CD1c-positive myeloid dendritic cell (primary cell): ENCODE data around the gene POTEC.
"Not testable (repeated sequence)": the region's sequence is repeated elsewhere in the genome, so short reads cannot be mapped to it uniquely, and the experiment has no call there.

Experiments used
- DNase-seq: peaks from one replicate; pipeline ENCODE4 v3.0.0-alpha.2; 2016; ENCODE audit errors: extremely low spot score

The POTEC gene

DNA sequence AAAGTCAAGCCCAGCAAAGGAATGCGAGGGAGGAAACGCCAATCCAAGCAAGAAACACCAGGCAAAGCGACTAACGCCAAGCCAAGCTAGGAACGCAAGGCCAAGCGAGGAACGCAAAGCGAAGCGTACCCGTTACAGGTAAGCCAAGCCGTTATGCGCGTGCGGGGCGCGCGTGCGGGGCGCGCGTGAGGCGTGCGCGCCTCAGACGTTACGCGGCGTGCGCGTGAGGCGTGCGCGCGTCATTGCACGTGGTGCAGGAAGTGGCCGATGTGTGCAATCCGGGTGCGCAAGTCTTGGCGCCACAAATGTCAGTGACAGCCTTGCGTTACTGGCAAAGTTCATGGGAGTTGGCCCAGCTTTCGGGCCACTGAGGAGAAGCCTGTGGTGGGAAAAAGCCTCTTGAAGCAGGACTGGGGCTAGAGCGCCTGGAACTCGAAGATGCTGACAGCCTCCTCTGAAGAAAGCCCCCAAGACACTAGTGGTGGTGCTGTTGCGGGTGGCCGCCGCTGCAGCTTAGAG is at the start of gene POTEC:
TSS of gene POTEC (minus strand) at position 155 of the 519 bp plus-strand sequence. CDS start 454 bp downstream, outside the sequence.
- DNase-seq = not testable (repeated sequence)

- DNase-seq = no peak
Measured at GRCh38 chr18:14577971-14578370, 34.6 kb upstream of the POTEC start.

DNA sequence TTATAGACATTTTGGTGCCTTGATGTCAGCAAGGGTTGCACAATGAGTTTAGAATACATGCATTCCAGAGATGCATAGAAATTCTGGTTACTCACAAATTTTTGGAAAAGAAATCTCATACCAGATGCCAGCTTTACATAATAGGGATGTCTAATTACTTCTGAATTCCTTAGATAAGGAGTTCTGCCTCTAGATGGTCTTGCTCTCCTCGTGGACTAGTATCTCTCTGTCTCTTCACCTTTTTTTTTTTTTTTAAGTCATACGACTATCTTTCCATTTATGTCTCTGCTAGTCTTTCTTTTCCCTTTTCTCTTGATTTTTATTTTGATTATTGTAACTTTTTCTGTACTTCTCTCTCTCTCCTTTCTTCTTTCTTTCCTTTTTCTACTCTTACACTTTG is 16.1 kb upstream of the POTEC start:
- not testable (repeated sequence) for DNase-seq

GRCh38 chr18:14531659-14532058 is 11.7 kb downstream of the POTEC start:
- not testable (repeated sequence) for DNase-seq

GRCh38 chr18:14510707-14511106 is 32.7 kb downstream of the POTEC start:
- not testable (repeated sequence) for DNase-seq

GRCh38 chr18:14503691-14504090 is 39.7 kb downstream of the POTEC start:
- not testable (repeated sequence) for DNase-seq

DNA sequence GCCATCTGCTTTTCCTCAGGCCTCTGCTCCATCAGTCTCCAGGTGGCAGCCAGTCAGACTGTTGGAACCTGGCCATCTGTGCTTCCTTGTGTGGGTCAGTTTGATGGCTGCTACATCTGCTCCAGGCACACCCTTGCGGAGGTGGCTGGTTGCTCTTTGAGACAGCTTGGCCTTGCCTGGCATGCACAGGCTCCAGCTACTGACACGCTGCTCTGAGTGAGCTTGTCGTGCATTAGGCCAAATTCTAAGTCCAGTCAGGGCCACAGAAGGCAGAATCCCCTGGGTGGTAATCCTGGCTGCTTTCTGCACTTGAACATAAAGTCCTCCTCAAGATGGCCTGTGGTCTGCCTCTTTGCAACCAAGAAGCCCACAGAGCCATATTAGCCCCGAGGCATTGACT is 41.5 kb downstream of the POTEC start:
- not testable (repeated sequence) for DNase-seq

DNA sequence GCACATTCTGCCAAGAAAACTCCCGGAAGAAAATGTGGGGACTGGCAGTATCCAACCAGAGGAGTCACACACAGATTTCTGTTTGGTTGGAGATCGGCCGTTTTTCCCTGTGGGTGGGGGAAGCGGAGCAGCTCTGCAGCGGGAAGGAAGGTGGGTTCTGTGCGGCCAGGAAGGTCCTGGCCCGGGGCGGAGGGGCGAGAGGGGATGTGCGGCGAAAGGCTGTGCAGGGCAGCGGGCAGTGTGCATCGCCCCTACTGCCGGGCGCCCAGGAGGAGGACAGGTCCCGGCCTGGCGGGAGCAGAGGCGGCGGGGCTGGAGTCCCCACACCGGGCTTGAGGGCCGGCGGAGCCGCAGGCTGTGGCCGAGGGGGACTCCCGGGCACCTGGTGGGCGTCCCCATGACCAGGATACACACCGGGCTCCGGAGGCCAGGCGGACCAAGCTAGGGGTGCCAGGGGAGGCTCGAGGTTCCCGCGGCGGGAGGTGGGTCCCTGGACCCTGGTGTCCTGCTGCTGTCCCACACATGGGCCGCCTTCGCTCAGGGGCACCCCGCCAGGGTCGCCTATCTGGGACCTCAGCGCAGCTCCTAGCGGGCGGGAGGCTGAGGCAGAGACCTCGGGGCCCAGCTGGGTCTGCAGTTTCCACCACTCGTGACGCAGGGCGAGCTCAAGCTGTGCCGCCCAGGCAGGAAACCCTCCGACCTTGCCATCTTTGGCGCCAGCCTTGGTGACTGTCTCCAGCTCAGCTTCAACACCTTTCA is 54.0 kb downstream of the POTEC start:
- DNase-seq = not testable (repeated sequence)

DNA sequence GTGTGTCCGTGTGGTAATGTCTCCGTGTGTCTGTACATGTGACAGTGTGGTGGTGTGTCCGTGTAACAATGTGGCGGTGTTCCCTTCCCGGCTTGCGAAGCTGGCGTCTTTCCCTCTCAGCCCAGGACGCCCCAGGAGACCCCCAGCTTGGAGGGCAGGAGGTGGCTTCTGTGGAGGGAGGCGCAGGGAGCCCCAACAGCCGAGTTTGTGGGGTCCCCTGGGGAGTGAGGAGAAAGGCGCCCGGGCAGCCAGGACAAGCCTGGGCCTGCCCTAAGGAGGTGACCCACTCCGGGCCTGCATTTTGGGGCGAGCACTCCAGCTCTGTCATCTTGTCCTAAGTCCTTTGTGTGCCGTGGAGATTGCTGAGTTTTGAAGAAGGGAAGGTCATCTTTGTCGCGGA is 54.6 kb downstream of the POTEC start:
- DNase-seq = not testable (repeated sequence)

DNA sequence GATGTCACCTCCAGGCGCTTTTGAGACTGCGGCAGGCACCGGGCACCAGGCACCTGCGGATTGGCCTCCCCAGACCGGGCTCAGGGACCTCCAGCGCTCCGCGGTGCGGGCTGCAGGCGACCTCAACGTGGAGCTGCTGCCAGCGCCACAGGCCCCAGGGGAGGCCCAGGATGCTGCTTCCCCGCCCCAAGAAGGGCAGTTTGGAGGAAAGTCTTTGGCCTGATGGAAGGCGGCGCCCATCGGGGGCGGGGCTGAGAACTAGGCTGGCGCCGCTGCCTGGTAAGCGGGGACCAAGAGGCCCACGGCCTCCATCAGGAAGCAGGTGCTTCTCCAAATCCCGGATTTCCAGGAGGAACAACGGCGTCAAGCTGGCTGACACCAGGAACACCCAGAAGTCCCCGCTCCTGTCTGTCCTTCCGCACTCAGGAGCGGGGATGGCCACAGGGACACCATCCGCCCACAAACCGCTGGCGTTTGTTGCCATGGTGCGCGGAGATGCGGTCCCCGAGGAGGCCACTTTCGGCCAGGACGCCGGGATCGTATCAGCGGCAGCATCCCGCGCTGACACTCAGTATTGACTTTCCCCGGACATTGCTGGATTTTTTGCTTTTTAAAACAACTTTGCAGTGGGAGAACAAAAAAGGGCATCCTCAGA is 56.3 kb downstream of the POTEC start:
- not testable (repeated sequence) for DNase-seq

- not testable (repeated sequence) for DNase-seq
Measured at GRCh38 chr18:14479076-14479475, 64.3 kb downstream of the POTEC start.

DNA sequence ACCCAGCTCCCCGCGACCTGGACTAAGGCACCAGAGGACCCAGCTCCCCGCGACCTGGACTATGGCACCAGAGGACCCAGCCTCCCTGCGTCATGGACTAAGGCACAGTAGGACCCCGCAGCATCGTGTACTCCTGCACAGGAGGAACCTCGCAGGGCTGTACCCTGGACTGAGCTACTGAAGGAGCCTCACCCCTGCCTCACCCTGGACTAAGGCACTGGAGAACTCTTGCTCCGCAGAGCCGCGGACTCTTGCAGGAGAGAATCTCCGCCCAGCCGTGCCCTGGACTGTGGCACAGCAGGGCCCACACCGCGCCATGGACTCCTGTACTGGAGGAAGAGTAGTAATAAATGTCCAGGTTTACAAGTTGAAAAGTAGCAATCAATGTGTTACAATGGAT is 67.9 kb downstream of the POTEC start:
- not testable (repeated sequence) for DNase-seq

- DNase-seq = not testable (repeated sequence)
Measured at GRCh38 chr18:14474752-14475151, 68.6 kb downstream of the POTEC start.

GRCh38 chr18:14474007-14474720 is 69.2 kb downstream of the POTEC start:
- not testable (repeated sequence) for DNase-seq

DNA sequence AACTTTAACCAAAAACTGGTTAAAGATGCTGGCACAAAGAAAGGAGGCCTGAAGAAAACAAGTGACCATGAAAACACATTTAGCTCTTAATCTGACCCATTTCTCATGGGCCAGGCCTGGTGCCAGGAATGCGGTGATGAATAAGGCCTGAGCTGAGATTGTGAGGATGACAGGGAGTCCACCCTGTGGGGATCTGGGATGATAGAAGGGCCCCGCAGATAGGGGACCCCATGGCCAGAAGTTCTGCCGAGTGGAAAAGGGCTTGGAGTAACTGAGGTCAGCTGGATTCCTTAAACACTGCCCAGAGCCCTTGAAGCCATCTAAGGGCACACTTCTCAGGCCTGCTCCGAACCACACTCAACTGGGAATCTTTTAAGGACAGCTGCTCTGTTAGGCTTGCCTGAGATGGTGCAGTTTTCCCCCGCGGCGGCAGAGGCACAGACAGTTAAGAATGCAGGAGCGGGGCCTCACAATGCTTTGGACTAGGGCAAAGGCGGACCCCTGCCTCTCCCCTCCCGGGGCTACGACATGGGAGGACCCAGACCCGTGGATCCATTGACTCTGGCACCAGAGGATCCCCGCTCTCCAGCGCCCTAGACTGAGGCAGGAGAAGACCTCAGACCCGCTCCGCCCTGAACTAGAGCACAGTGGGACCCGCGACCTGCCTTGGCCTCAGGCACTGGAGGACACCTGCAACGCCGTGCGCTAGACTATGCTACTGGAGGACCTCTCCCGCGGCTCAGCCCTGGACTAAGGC is 70.0 kb downstream of the POTEC start:
- DNase-seq = not testable (repeated sequence)

- not testable (repeated sequence) for DNase-seq
Measured at GRCh38 chr18:14471286-14471685, 72.1 kb downstream of the POTEC start.

DNA sequence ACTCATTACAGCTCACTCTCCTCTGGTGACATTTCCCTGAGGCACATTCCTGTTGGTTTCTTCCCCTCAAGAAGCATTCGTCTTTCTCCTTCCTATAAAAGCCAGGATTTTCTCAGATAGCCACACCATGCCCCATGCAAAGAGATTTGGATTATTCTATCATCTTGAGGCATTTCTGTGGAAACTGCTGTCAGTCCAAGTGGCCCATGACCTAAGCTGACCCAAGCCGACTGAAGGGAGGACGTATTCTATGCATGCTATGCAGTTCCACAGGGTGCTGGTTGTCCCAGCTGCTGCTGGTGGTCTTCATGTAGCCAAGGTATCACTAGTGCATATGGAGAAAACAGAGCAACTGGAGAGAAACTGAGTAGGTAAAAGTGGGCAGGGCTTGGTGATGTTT is 73.0 kb downstream of the POTEC start:
- not testable (repeated sequence) for DNase-seq

DNA sequence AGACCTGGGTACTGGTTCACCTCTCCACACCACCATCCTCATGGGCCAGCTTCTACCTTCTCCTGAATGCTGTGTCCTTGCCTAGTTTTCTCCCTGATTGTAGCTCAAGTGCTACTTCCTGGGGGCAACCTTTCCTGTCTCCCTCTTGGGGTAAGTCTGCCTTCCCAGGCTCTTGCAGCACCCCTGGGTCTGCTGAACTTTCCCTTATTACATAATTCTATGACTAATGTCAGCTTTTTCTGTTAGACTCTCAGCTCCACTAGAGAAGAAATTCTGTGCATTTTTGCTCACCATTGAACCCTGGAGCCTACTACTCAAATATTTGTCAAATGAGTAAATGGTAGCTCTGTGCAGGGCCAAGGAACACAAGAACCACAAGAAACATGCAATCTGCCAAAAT is 73.4 kb downstream of the POTEC start:
- DNase-seq = not testable (repeated sequence)

DNA sequence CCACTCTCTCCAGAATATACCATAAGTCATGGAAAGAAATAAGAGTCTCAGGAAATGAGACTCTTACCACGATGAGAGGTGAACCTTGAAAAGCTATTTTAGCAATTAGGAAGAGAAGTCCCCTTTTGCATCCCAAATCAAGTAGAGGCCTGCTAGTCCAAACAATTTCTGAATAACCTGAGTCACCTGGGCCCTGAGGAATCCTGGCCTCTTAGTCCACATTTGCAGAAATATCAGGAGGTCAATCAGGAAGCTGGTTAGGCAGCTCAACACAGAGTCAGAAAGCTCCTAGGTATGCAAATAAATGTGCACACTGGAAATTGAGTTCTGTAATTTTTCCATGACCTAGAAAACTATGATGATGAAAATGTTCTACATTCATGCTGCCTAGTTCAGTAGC is 77.4 kb downstream of the POTEC start:
- not testable (repeated sequence) for DNase-seq
